Esophagus squamous epithelium (tissue), 5 donors: ENCODE data around the gene TAL1. TPM values are rescaled to one million over a fixed set of nuclear protein-coding genes. Genes with fewer than 3 reads are reported as not detected.

ENCODE experiments used
- DNase-seq: peaks from one replicate; lab custom pipeline; 2025; lab: John Stamatoyannopoulos, UW
- H3K27ac ChIP-seq, 4 donors: fragments of 200-600 bp; sonication (generic); one replicate each; pipeline ENCODE4 v1.5.1; 2016 to 2019; ENCODE audit warnings: mild to moderate bottlenecking in 1 of 4
- H3K27me3 ChIP-seq, 4 donors: fragments of 200-600 bp; sonication (generic); 1 replicate in 3 of 4; 2 replicates in 1 of 4; pipeline versions ENCODE4 v1.5.1 to v1.6.0; 2017 to 2021; ENCODE audit warnings: antibody characterized with exemption in 1 of 4
- H3K36me3 ChIP-seq, 3 donors: fragments of 200-600 bp; sonication (generic); one replicate each; pipeline ENCODE4 v1.5.1; 2016 to 2019
- H3K4me1 ChIP-seq, 3 donors: fragments of 200-600 bp; sonication (generic); one replicate each; pipeline ENCODE4 v1.5.1; 2017 to 2019
- H3K4me3 ChIP-seq, 4 donors: fragments of 200-600 bp; sonication (generic); 1 replicate in 3 of 4; 2 replicates in 1 of 4; pipeline ENCODE4 v1.5.1; 2016 to 2019; ENCODE audit warnings: mild to moderate bottlenecking in 2 of 4, moderate library complexity in 1 of 4
- H3K9me3 ChIP-seq, 3 donors: fragments of 200-600 bp; sonication (generic); one replicate each; pipeline ENCODE4 v1.5.1; 2016 to 2019
- POLR2A ChIP-seq, 4 donors: fragments of 450-650 bp; IDR thresholded peaks; one replicate each; pipeline ENCODE4 v1.6.1; 2017; ENCODE audit warnings: antibody characterized with exemption in 4 of 4, mild to moderate bottlenecking in 4 of 4, moderate library complexity in 3 of 4
- WGBS, 2 donors: methylation state at CpG; one replicate each; pipeline ENCODE4 v1.1.5; 2018; 5-methylcytosine and 5-hydroxymethylcytosine counted together
- intact Hi-C: fragments of 100-400 bp; cut with DNase I; formaldehyde crosslinking; loops from one replicate; pipeline ENCODE4 v1.15.0; 2022
- total RNA-seq, 4 donors: library from RNA; depleted of rRNA; stranded (reverse); fragments of >200 nt; gene quantifications; one replicate each; pipeline ENCODE4 v1.1.0, GENCODE V29; 2016
- TF ChIP-seq, protein P1 (sequence below), 6 experiments: fragments of 450-650 bp in 4 of 6; fragments of 200-600 bp in 2 of 6; sonication (generic) in 2 of 6; IDR thresholded peaks; one replicate each; pipeline ENCODE4 v1.5.1; 2016 to 2019; ENCODE audit warnings: antibody characterized with exemption in 6 of 6, mild to moderate bottlenecking in 4 of 6, moderate library complexity in 4 of 6
- donor health status: DM: yes; HTN: yes; CAD: no.

TAL1 gene
- total RNA-seq, 4 donors from 2014 or later, result 0.45 to 3.6 (median 1.1) TPM

GRCh38 chr1:47216278-47217059 is 15.6 kb downstream of the TAL1 start:
- TF ChIP-seq, protein P1, sequence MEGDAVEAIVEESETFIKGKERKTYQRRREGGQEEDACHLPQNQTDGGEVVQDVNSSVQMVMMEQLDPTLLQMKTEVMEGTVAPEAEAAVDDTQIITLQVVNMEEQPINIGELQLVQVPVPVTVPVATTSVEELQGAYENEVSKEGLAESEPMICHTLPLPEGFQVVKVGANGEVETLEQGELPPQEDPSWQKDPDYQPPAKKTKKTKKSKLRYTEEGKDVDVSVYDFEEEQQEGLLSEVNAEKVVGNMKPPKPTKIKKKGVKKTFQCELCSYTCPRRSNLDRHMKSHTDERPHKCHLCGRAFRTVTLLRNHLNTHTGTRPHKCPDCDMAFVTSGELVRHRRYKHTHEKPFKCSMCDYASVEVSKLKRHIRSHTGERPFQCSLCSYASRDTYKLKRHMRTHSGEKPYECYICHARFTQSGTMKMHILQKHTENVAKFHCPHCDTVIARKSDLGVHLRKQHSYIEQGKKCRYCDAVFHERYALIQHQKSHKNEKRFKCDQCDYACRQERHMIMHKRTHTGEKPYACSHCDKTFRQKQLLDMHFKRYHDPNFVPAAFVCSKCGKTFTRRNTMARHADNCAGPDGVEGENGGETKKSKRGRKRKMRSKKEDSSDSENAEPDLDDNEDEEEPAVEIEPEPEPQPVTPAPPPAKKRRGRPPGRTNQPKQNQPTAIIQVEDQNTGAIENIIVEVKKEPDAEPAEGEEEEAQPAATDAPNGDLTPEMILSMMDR (IDR thresholded peaks at IDR 0.05), result no peak
- TF ChIP-seq POLR2A (IDR thresholded peaks at IDR 0.05), result no peak
- Histone ChIP-seq H3K36me3 (no peaks in the 10 kb centered on the region), H3K4me1 (peaks cover 0 to 7% (median 4%) of the 10 kb centered on the region in 3 donors), H3K9me3 (no peaks in the 10 kb centered on the region), H3K4me3 (no peak overlapping the region), H3K27ac (no peak overlapping the region), H3K27me3 (peaks cover 0 to 24% (median 0%) of the 10 kb centered on the region in 4 donors)
- intact Hi-C loops, result no loop called here
- DNase-seq, result no peak
- WGBS, 2 donors, result 82 to 84% methylated on average over 11 to 12 of the region's 12 CpGs

DNA sequence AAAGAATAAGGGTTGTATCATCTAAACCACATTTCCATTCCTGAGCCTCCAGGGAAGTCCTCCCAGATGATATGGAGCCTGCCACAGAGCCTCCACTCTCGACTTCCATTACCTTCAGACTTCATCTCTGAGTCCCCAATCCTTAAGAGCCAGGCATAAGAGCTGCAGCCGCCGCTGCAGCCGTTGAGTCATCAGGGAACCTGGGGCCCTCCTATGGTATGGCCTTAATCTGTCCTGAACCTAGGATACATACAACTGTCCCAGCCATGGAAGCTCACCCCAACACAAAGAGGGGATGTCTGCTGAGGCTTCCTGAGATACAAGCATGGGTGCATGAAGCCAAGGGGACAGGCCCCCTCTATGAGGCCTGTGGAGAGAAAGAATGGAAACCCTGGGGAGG is 16.3 kb downstream of the TAL1 start:
- Histone ChIP-seq H3K9me3 (no peaks in the 10 kb centered on the region), H3K4me3 (no peak overlapping the region), H3K4me1 (peaks cover 0 to 9% (median 4%) of the 10 kb centered on the region in 3 donors), H3K27ac (no peak overlapping the region), H3K27me3 (peaks cover 0 to 16% (median 0%) of the 10 kb centered on the region in 4 donors), H3K36me3 (no peaks in the 10 kb centered on the region)
- no peak for DNase-seq
- intact Hi-C loops, result no loop called here
- WGBS, 2 donors, result 72 to 88% methylated on average over 4 of the region's 4 CpGs
- TF ChIP-seq POLR2A (IDR thresholded peaks at IDR 0.05), result no peak
- TF ChIP-seq, protein P1 (IDR thresholded peaks at IDR 0.05), result no peak

GRCh38 chr1:47214549-47214948 is 17.5 kb downstream of the TAL1 start:
- TF ChIP-seq, protein P1 (IDR thresholded peaks at IDR 0.05), result no peak
- no peak for TF ChIP-seq POLR2A (IDR thresholded peaks at IDR 0.05)
- Histone ChIP-seq H3K36me3 (no peaks in the 10 kb centered on the region), H3K4me1 (peaks cover 0 to 9% (median 4%) of the 10 kb centered on the region in 3 donors), H3K9me3 (no peaks in the 10 kb centered on the region), H3K4me3 (no peak overlapping the region), H3K27me3 (peaks cover 0 to 14% (median 0%) of the 10 kb centered on the region in 4 donors), H3K27ac (no peak overlapping the region)
- 41 to 58% methylated on average over 3 of the region's 3 CpGs for WGBS, 2 donors
- no peak for DNase-seq
- intact Hi-C loops, result no loop called here

DNA sequence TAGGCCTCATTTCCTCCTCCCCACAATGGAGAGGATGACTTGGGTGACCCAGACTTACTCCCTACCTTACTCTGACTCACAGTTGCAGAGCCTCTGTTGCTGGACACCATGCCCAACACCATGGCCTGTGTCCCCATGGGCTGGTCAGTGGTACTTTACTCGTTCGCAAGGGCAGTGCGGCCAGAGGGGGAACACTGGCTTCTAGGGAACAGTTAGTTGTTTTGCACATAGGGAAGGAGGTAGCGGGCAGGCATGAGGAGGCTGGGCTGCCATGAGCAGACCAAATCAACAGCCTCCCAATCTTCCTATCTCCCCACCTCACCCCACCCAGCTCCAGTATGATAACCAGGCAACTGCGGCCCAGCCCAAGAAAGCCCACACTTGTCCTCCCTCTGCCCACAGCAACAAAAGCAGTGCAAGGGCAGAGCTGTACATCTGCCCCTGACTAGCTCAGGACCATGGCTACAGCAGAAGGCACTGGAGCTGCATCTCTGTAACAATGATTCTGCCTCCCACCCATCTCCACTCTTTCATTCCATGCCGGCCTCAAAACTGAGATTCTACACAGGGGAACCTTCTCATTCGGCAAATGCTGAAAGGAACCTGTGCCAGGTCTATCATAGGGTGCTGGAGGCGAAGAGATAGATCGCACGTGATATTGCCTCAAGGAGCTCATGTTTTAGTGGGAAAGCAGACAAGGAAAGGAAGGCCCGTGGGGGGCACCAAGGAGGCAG is 18.6 kb downstream of the TAL1 start:
- intact Hi-C loops, result no loop called here
- no peaks in the 10 kb centered on the region for H3K9me3 ChIP-seq
- H3K27me3 ChIP-seq, result peaks cover 0 to 19% (median 0%) of the 10 kb centered on the region in 4 donors
- H3K4me1 ChIP-seq, result peaks cover 0 to 9% (median 4%) of the 10 kb centered on the region in 3 donors
- H3K27ac ChIP-seq, result peak overlapping the region in 2 of 4 donors; percentile 20 to 70
- DNase-seq, result no peak
- H3K36me3 ChIP-seq, result no peaks in the 10 kb centered on the region
- TF ChIP-seq, protein P1 (IDR thresholded peaks at IDR 0.05), result no peak
- no peak for TF ChIP-seq POLR2A (IDR thresholded peaks at IDR 0.05)
- WGBS, 2 donors, result 64 to 91% methylated on average over 7 of the region's 11 CpGs
- no peak overlapping the region for H3K4me3 ChIP-seq
